K562 (cell line): ENCODE measurements around the gene FGFRL1. TPM values are rescaled to one million over a fixed set of nuclear protein-coding genes. Genes with fewer than 3 reads are reported as not detected.

Experiments used
- FIP1L1 ChIP-seq: fragments of 200-400 bp; formaldehyde crosslinking; IDR thresholded peaks from 2 replicates; pipeline ENCODE4 v1.6.1; 2018; ENCODE audit warnings: mild to moderate bottlenecking, low read depth, low read length; ENCODE audit not compliant: poor library complexity, severe bottlenecking
- HDAC3 ChIP-seq: fragments of 450-650 bp; IDR thresholded peaks from 2 replicates; pipeline ENCODE4 v1.6.1; 2018; ENCODE audit warnings: borderline replicate concordance, mild to moderate bottlenecking, moderate library complexity; ENCODE audit not compliant: partially characterized antibody
- LARP7 ChIP-seq: fragments of 450-650 bp; IDR thresholded peaks from 2 replicates; pipeline ENCODE4 v1.6.1; 2016
- MXD1 ChIP-seq: fragments of 250-450 bp; sonication (Bioruptor Pico); IDR thresholded peaks from 2 replicates; pipeline ENCODE4 v1.8.0; 2021; ENCODE audit warnings: borderline replicate concordance, mild to moderate bottlenecking, moderate library complexity; ENCODE audit not compliant: poor library complexity, severe bottlenecking
- NR2C1 ChIP-seq, 2 experiments: fragments of 450-650 bp; IDR thresholded peaks; 2 replicates each; pipeline ENCODE4 v1.6.1; 2017; ENCODE audit warnings: mild to moderate bottlenecking in 2 of 2, antibody characterized with exemption in 1 of 2, inconsistent platforms in 1 of 2, missing compliant biosample characterization in 1 of 2, missing genetic modification characterization in 1 of 2
- THRA ChIP-seq: fragments of 450-650 bp; IDR thresholded peaks from 2 replicates; pipeline ENCODE4 v1.6.1; 2017; ENCODE audit warnings: mild to moderate bottlenecking, moderate library complexity
- ZNF695 ChIP-seq: fragments of 450-650 bp; formaldehyde crosslinking; IDR thresholded peaks from 2 replicates; pipeline ENCODE4 v1.4.0; 2020; ENCODE audit warnings: mild to moderate bottlenecking, moderate library complexity
- ZNF717 ChIP-seq: fragments of 250-450 bp; sonication (Bioruptor Pico); IDR thresholded peaks from 2 replicates; pipeline ENCODE4 v1.5.0; 2021
- polyA plus RNA-seq, 8 experiments: library from polyadenylated mRNA; depleted of rRNA in 4 of 8; stranded (reverse) in 5 of 8; unstranded in 3 of 8; fragments of >200 nt; fragmentation: Nextera tagmentation in 2 of 8; fragmentation: Illumina TruSeq in 1 of 8; extraction: Ambion mirVana in 2 of 8; extraction: Trizol in 1 of 8; gene quantifications; 2 replicates each; pipeline versions ENCODE4 v1.2.1 to v1.2.3, GENCODE V29; 2011 to 2014; ENCODE audit warnings: inconsistent platforms in 1 of 8, missing spikeins in 1 of 8
- total RNA-seq, 7 experiments: library from RNA; depleted of rRNA in 6 of 7; stranded (reverse); fragments of >200 nt in 6 of 7; fragmentation: Illumina TruSeq in 2 of 7; extraction: Trizol in 2 of 7; gene quantifications; 2 replicates each; pipeline versions ENCODE4 v1.2.1 to v1.2.3, GENCODE V29; 2011 to 2021; ENCODE audit warnings: low replicate concordance in 1 of 7
- TF ChIP-seq, protein P1 (sequence below), 2 experiments: fragments of 450-650 bp; IDR thresholded peaks; 2 replicates each; pipeline ENCODE4 v1.6.1; 2018; ENCODE audit warnings: mild to moderate bottlenecking in 2 of 2, low read depth in 1 of 2; ENCODE audit not compliant: partially characterized antibody in 2 of 2

FGFRL1 gene
- total and polyA plus RNA-seq, 9 of the 15 experiments (the other 6 are each of a cell fraction or from before 2014, with no cell fraction given) = 0.34 to 49.9 (median 14.6) TPM

- no peak for TF ChIP-seq LARP7
- TF ChIP-seq THRA = no peak
- TF ChIP-seq HDAC3 = no peak
- no peak for TF ChIP-seq MXD1
- TF ChIP-seq FIP1L1 = no peak
- TF ChIP-seq NR2C1 (IDR thresholded peaks at IDR 0.05) = no peak
- TF ChIP-seq NR2C1 (tag; IDR thresholded peaks at IDR 0.05) = no peak
- TF ChIP-seq, protein P1, sequence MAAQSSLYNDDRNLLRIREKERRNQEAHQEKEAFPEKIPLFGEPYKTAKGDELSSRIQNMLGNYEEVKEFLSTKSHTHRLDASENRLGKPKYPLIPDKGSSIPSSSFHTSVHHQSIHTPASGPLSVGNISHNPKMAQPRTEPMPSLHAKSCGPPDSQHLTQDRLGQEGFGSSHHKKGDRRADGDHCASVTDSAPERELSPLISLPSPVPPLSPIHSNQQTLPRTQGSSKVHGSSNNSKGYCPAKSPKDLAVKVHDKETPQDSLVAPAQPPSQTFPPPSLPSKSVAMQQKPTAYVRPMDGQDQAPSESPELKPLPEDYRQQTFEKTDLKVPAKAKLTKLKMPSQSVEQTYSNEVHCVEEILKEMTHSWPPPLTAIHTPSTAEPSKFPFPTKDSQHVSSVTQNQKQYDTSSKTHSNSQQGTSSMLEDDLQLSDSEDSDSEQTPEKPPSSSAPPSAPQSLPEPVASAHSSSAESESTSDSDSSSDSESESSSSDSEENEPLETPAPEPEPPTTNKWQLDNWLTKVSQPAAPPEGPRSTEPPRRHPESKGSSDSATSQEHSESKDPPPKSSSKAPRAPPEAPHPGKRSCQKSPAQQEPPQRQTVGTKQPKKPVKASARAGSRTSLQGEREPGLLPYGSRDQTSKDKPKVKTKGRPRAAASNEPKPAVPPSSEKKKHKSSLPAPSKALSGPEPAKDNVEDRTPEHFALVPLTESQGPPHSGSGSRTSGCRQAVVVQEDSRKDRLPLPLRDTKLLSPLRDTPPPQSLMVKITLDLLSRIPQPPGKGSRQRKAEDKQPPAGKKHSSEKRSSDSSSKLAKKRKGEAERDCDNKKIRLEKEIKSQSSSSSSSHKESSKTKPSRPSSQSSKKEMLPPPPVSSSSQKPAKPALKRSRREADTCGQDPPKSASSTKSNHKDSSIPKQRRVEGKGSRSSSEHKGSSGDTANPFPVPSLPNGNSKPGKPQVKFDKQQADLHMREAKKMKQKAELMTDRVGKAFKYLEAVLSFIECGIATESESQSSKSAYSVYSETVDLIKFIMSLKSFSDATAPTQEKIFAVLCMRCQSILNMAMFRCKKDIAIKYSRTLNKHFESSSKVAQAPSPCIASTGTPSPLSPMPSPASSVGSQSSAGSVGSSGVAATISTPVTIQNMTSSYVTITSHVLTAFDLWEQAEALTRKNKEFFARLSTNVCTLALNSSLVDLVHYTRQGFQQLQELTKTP (IDR thresholded peaks at IDR 0.05; ENCODE audit: low read depth in 1 of 2, partially characterized antibody in 2 of 2) = no peak
- no peak for TF ChIP-seq ZNF695 (CRISPR knock-in tag)
- TF ChIP-seq ZNF717 (CRISPR knock-in tag) = no peak
These were observed 224 bp downstream of the FGFRL1 start (continued) for GRCh38 chr4:1011666-1012033.
